Transverse colon (tissue), 4 donors: Measurements from ENCODE around the gene ATP6AP1.

Experiments used
- POLR2A ChIP-seq: fragments of 450-650 bp; IDR thresholded peaks from one replicate; pipeline ENCODE4 v1.6.1; 2016; ENCODE audit warnings: antibody characterized with exemption, mild to moderate bottlenecking, moderate library complexity
- POLR2AphosphoS5 ChIP-seq, 3 donors: sonication (generic); formaldehyde crosslinking; IDR thresholded peaks; one replicate each; pipeline ENCODE4 v1.6.1; 2016; ENCODE audit warnings: antibody characterized with exemption in 3 of 3
- TF ChIP-seq, protein P1 (sequence below), 5 experiments: fragments of 200-600 bp in 3 of 5; fragments of 450-650 bp in 2 of 5; sonication (generic) in 3 of 5; IDR thresholded peaks; 1 replicate in 2 of 5; 2 replicates in 3 of 5; pipeline ENCODE4 v1.5.1; 2016 to 2017; ENCODE audit warnings: antibody characterized with exemption in 5 of 5, inconsistent platforms in 3 of 5, mild to moderate bottlenecking in 2 of 5, moderate library complexity in 1 of 5

DNA sequence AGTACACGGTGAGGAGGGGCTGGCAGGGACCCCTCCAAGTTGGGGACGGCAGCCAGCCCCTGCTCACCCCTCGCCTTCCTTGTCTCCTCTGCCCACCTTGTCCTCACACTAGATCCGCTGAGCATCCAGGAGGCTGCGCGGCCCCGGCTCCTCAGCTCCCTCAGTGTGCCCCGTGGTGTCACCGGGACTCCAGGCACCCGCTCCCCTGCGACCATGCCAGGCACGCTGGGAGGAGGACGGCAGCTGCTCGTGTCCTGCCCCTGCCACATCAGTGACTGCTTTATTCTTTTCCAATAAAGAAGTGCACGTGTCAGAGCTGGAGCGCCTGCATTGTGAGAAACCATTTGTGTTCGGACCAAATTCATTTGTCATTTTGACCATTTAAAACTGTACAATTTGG, 21.8 kb downstream of the ATP6AP1 start:
- TF ChIP-seq, protein P1, sequence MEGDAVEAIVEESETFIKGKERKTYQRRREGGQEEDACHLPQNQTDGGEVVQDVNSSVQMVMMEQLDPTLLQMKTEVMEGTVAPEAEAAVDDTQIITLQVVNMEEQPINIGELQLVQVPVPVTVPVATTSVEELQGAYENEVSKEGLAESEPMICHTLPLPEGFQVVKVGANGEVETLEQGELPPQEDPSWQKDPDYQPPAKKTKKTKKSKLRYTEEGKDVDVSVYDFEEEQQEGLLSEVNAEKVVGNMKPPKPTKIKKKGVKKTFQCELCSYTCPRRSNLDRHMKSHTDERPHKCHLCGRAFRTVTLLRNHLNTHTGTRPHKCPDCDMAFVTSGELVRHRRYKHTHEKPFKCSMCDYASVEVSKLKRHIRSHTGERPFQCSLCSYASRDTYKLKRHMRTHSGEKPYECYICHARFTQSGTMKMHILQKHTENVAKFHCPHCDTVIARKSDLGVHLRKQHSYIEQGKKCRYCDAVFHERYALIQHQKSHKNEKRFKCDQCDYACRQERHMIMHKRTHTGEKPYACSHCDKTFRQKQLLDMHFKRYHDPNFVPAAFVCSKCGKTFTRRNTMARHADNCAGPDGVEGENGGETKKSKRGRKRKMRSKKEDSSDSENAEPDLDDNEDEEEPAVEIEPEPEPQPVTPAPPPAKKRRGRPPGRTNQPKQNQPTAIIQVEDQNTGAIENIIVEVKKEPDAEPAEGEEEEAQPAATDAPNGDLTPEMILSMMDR (IDR thresholded peaks at IDR 0.05): no peak
- TF ChIP-seq POLR2AphosphoS5 (IDR thresholded peaks at IDR 0.05): no peak
- TF ChIP-seq POLR2A: no peak
